Measurements from ENCODE around the gene NCAM1. TPM values are rescaled to one million over a fixed set of nuclear protein-coding genes. Genes with fewer than 3 reads are reported as not detected.

NCAM1 gene
- total RNA-seq, 2 donors from 2014 or later, result 42.0 to 69.2 TPM

DNA sequence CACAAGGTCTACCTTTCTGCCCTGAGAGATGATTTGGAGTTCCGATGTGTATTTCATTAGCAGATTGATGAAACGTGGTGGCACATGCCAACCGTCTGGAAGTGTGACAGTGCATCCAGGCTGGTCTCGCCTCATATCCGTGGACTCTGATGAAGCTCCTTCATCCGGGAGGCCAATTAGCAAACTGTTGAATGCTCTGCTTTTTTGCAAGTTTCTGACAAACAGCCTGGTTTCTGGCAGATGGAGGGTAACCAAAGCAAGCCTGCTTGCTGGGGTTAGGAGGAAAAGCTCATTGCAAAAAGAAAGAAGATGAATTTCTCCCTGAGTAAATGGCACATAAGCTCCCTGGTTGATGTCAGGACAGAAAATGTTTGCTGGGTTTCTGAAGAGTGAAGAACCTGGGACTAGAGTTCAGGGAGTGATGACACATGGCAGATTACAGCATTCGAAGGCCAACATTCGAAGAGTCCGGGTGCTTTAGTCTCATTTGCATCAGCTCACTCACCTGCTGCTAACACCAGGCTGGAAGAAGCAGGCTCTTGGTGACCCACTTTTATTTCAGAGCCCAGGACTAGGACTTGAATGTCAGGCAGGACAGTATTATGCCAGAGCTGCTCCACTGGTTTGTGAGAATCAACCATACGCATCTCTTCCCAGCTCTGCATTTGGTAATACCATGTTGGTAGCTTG, 217.3 kb downstream of the NCAM1 start:
- H3K4me1 ChIP-seq (ENCODE audit: control insufficient read depth in 1 of 2, low read depth in 2 of 2), result peaks cover 4 to 20% of the 10 kb centered on the region in 2 donors
- no peak overlapping the region for H3K27ac ChIP-seq
- no peak for DNase-seq (ENCODE audit: low spot score)
- no peaks in the 10 kb centered on the region for H3K36me3 ChIP-seq
- no peaks in the 10 kb centered on the region for H3K27me3 ChIP-seq (replicated peaks; ENCODE audit: insufficient read depth)
- no peak for ATAC-seq (ENCODE audit: insufficient number of reproducible peaks, low FRiP score, low read depth)
- H3K9me3 ChIP-seq, result no peaks in the 10 kb centered on the region
- H3K4me3 ChIP-seq, result no peak overlapping the region
- no peak for TF ChIP-seq CTCF (IDR thresholded peaks at IDR 0.05)

GRCh38 chr11:113179181-113179704, 218.0 kb downstream of the NCAM1 start:
- ATAC-seq (ENCODE audit: insufficient number of reproducible peaks, low FRiP score, low read depth) (no peak), DNase-seq (ENCODE audit: low spot score) (no peak)
- Histone ChIP-seq H3K27ac (no peak overlapping the region), H3K4me3 (no peak overlapping the region), H3K4me1 (ENCODE audit: control insufficient read depth in 1 of 2, low read depth in 2 of 2) (peaks cover 4 to 20% of the 10 kb centered on the region in 2 donors), H3K9me3 (no peaks in the 10 kb centered on the region), H3K27me3 (replicated peaks; ENCODE audit: insufficient read depth) (no peaks in the 10 kb centered on the region), H3K36me3 (no peaks in the 10 kb centered on the region)
- no peak for TF ChIP-seq CTCF (IDR thresholded peaks at IDR 0.05)

- TF ChIP-seq CTCF (IDR thresholded peaks at IDR 0.05), result no peak
- DNase-seq (ENCODE audit: low spot score) (no peak), ATAC-seq (ENCODE audit: insufficient number of reproducible peaks, low FRiP score, low read depth) (no peak)
- H3K4me3 ChIP-seq, result no peak overlapping the region
- no peak overlapping the region for H3K27ac ChIP-seq
- H3K27me3 ChIP-seq (replicated peaks; ENCODE audit: insufficient read depth), result no peaks in the 10 kb centered on the region
- H3K36me3 ChIP-seq, result no peaks in the 10 kb centered on the region
- no peaks in the 10 kb centered on the region for H3K9me3 ChIP-seq
- peaks cover 4 to 19% of the 10 kb centered on the region in 2 donors for H3K4me1 ChIP-seq (ENCODE audit: control insufficient read depth in 1 of 2, low read depth in 2 of 2)
Observed at GRCh38 chr11:113181094-113181493, 219.9 kb downstream of the NCAM1 start.

GRCh38 chr11:113182288-113182687, 221.1 kb downstream of the NCAM1 start:
- Histone ChIP-seq H3K27ac (no peak overlapping the region), H3K4me3 (no peak overlapping the region), H3K27me3 (replicated peaks; ENCODE audit: insufficient read depth) (no peaks in the 10 kb centered on the region), H3K4me1 (ENCODE audit: control insufficient read depth in 1 of 2, low read depth in 2 of 2) (peaks cover 0 to 13% of the 10 kb centered on the region in 2 donors), H3K36me3 (no peaks in the 10 kb centered on the region), H3K9me3 (no peaks in the 10 kb centered on the region)
- ATAC-seq (ENCODE audit: insufficient number of reproducible peaks, low FRiP score, low read depth) (no peak), DNase-seq (ENCODE audit: low spot score) (no peak)
- no peak for TF ChIP-seq CTCF (IDR thresholded peaks at IDR 0.05)

DNA sequence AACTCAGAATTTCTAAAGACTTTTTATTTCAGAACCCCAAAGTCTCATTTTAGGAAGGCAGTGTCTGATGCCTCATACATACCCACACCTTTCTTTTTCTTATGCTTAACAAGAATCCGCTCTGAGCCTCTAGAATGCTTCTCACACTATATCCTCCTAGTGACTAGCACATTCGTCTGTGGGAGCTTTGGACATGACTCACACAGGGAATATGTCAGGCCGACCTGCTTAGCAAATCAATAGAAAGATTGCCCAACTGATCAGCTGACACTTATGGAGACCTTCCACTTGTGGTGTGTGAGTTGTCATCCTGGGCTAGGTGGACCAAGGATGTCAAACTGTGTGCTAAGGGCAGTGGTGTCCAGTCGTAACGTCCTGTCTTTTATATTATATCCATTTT, 223.3 kb downstream of the NCAM1 start:
- ATAC-seq (ENCODE audit: insufficient number of reproducible peaks, low FRiP score, low read depth), result no peak
- no peak for DNase-seq (ENCODE audit: low spot score)
- no peaks in the 10 kb centered on the region for H3K36me3 ChIP-seq
- TF ChIP-seq CTCF (IDR thresholded peaks at IDR 0.05), result no peak
- no peak overlapping the region for H3K27ac ChIP-seq
- no peaks in the 10 kb centered on the region for H3K27me3 ChIP-seq (replicated peaks; ENCODE audit: insufficient read depth)
- H3K4me1 ChIP-seq (ENCODE audit: control insufficient read depth in 1 of 2, low read depth in 2 of 2), result peaks cover 14 to 28% of the 10 kb centered on the region in 2 donors
- H3K4me3 ChIP-seq, result no peak overlapping the region
- H3K9me3 ChIP-seq, result no peaks in the 10 kb centered on the region

Measured in thoracic aorta (tissue), 2 donors.